ENCODE measurements around the gene MORC2. TPM values are rescaled to one million over a fixed set of nuclear protein-coding genes. Genes with fewer than 3 reads are reported as not detected.
A peak's percentile ranks its signal among the peaks of the same experiment; 100 is the strongest.

The MORC2 gene
- polyA plus RNA-seq, 1 donor: 38.2 TPM

DNA sequence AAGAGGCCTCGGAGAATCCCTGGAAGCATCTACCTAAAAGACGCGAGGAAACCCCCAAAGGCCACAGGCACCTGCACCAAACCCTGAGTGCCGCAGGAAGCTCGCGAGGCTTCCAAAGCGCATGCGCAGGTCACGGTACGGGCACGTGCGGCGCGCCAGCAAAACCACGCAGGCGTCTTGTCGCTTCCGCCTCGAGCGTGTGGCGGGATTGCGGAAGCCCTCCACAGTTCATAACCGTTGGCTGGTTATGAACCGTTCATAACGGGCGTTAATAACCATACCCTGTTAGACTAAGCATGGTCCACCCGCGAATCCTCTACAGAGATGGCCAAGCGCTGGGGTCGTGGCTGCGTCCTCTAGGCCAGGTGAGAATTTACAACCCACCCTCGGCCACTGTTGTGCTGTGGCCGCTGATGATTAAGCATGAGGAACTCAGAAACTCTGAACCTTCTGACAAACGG, 46.4 kb downstream of the MORC2 start:
- DNase-seq: peak; percentile 48

- no peak for DNase-seq
These were observed 47.5 kb downstream of the MORC2 start for GRCh38 chr22:30921108-30921507.

DNA sequence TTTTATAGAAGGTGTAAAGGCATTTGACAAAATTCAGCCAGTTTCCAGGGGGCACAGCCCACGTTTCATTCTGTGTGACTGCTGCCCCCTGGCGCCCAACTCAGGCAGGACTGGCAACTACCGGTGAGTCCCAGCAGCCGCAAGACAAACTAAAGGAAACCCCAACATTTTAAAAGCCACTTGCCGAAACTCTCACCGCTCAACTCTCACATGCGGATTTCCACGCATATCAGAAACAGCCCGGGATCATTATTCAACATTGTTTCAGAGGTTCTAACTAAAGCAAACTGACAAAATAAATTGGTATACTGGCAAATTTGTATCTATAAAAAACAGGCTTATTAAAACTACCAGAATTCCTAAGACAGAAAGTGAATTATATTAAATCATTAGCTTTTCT, 48.2 kb downstream of the MORC2 start:
- peak; percentile 63 for DNase-seq

- no peak for DNase-seq
These were observed 48.6 kb downstream of the MORC2 start for GRCh38 chr22:30919973-30920372.

GRCh38 chr22:30918761-30919160, 49.8 kb downstream of the MORC2 start:
- DNase-seq: no peak

- DNase-seq: no peak
These were observed 58.2 kb downstream of the MORC2 start for GRCh38 chr22:30910358-30910757.

DNA sequence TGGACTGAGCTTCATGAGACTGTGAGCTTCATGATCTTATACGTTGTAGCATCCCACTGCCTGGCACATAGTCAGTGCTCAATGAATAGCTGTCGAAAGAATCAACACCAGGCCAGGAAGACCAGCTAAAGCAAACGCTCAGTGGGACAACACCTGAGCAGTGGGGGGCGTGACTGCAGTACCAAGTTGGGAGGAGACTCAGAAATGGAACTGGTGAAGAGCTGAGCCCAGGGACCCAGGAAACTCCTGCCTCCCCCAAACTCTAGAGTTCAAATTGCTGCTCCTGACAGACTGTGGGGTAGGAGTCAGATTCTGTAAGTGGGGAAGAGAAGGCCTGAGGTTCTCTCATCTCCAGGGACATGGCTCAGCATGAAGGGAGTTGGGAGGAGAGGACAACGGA, 59.3 kb downstream of the MORC2 start:
- DNase-seq: no peak

DNA sequence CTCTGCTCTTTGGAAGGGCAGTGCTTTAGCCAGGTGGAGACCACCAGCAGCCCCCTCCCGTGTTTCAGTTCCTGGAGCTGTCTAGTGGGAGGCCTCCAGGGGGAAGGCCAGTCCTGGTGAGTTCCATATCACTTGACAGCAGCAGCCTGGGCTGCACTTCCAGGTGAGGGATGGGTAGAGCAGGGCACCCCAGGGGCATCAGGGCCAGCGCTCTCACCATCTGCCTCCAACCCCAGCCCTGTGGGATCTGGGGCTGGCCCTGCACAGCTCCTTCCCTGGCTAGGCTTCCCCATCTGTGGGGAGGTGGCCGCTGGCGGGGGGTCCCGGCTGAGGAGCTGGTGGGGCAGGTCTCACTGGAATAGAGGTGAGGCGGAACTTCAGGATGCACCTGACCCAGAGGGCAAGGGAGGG, 60.5 kb downstream of the MORC2 start:
- no peak for DNase-seq

DNA sequence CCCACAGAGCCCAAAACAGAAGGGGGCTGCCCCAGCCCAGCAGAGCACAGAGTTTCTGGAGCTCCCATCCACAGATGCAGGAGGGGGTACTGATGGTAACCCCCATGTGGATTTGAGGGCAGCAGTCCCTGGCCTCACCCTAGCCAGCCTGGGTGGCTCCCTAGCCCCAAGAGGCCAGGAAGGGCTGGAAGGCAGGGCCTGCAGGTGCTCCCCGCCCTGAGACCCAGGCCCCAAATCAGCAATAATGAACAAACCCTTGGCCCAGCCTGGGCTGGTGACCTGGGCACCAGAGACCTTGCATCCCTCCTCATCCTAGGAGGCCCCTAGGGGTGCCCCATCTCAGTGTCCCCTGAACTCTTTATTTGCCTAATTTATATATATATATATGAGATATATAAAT, 61.6 kb downstream of the MORC2 start:
- no peak for DNase-seq

GRCh38 chr22:30906411-30906810, 62.2 kb downstream of the MORC2 start:
- no peak for DNase-seq

DNA sequence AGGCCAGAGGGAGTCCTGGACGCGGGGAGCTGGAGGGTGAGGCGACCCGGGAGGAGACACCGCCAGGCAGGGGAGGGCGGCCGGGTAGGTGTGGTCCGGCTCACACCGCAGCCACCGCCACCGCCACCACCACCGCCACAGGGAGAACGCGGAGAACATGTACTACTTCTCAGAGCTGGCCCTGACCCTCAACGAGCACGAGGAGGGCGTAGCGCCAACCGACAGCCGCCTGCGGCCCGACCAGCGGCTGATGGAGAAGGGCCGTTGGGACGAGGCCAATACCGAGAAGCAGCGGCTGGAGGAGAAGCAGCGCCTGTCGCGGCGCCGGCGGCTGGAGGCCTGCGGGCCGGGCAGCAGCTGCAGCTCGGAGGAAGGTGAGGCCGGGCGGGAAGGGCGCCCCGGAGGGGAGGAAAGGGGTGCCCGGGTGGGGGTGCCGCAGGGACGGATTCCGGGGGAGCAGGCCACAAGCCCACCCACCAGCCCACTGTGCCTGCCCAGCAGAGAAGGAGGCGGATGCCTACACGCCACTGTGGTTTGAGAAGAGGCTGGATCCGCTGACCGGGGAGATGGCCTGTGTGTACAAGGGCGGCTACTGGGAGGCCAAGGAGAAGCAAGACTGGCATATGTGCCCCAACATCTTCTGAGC, 62.8 kb downstream of the MORC2 start:
- no peak for DNase-seq

- no peak for DNase-seq
These were observed 64.6 kb downstream of the MORC2 start for GRCh38 chr22:30903876-30904460.

DNA sequence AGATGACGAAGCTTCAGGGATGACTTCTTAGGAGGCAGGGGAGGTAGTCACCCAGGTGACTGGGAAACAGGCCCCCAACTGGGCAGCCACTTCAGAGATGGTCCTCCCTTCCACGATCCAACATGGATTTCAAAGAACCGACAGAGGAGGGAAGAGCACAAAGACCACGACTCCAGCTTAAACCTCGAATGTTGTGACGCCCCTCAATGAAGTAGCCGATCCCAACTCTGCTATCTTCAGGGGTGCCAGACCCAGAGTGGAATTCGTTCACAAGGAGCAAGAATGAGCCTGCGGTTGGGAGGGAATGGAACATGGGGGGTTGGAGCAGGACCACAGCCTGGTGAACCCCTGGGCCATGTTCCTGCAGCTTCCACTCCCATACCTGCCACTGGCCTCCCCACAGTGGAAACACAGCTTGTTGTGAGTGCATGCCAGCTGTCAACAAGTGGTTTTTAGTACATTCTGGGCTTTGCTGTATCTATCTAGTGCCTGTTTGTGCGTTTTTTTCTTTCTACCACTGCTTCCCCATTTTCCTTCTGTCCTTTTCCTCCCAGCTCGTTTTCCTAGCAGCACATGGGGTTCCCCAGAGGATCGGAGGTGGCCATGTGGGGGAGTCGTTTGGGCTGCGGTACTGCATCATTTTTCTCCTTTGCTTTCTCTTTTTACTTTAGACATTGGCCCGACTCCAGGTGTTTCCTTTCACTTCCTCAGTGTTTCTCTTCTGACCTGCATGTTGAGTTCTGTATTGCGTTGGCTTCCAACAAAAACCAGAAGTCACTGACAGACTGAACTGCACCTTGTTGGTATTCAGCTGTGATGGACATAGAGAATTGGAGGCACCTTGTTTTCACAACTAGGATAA, 65.8 kb downstream of the MORC2 start:
- no peak for DNase-seq

- DNase-seq: no peak
These were observed 74.2 kb downstream of the MORC2 start for GRCh38 chr22:30894371-30894740.

- no peak for DNase-seq
These were observed 74.9 kb downstream of the MORC2 start for GRCh38 chr22:30893434-30894370.

- no peak for DNase-seq
These were observed 75.8 kb downstream of the MORC2 start for GRCh38 chr22:30892731-30893221.

DNA sequence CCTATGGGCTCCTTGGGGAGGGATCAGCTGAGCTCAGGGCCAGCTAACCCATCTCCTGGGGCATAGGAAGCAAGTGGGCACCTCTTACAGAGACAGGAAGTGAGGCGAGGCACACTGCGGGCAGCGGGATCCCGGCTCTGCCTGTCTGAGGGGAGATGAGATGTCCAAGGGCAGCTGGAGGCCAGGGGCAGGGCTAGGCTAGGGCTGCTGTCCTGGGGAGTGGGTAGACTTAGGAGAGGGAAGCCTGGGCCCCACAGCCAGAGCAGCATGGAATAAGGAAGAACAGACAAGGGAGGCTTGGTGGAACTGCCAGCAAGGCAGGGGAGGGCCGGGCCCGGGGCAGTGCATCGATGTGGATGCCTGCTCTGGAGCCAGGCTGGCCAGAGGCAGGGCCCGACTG, 76.3 kb downstream of the MORC2 start:
- no peak for DNase-seq

- no peak for DNase-seq
These were observed 76.8 kb downstream of the MORC2 start for GRCh38 chr22:30891781-30892180.

- DNase-seq: no peak
These were observed 77.2 kb downstream of the MORC2 start for GRCh38 chr22:30891443-30891755.

DNA sequence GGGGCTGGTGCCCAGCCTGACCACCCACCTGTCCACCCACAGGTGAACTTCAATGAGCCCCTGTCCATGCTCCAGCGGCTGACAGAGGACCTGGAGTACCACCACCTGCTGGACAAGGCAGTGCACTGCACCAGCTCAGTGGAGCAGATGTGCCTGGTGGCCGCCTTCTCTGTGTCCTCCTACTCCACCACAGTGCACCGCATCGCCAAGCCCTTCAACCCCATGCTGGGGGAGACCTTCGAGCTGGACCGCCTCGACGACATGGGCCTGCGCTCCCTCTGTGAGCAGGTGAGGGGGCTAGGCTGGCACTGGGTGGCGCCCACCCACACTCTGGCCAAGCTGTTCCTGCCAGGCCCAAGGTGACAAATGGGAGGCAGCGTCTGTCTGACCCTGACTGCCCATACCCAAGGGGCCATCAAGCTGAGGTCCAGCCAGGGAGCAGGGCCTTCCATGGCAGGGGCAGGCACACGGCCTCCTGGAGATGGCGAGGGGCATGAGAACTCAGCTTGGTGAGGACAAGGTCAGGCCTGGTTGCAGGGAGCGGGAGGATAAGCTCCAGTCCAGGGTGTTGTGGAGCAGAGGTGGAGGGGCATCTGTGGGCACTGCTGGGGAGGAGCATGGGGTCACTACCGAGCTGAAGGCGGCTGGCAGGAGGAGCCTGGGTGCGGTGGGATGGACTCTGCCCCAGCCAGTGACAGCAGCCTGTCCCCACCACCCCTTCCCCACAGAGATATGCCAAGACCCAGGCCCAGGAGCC, 77.7 kb downstream of the MORC2 start:
- DNase-seq: no peak

- DNase-seq: no peak
These were observed 78.5 kb downstream of the MORC2 start for GRCh38 chr22:30889996-30890480.

All from left kidney (tissue), 2 donors.